HG03432 (cell line): ENCODE results near the gene TMEM33.

Source experiments
- ATAC-seq: cut with Tn5 transposase; IDR thresholded peaks from one replicate; pipeline ENCODE4 v1.9.1; 2021; ENCODE audit warnings: mild to moderate bottlenecking, moderate library complexity; ENCODE audit not compliant: unreplicated experiment

Gene TMEM33

DNA sequence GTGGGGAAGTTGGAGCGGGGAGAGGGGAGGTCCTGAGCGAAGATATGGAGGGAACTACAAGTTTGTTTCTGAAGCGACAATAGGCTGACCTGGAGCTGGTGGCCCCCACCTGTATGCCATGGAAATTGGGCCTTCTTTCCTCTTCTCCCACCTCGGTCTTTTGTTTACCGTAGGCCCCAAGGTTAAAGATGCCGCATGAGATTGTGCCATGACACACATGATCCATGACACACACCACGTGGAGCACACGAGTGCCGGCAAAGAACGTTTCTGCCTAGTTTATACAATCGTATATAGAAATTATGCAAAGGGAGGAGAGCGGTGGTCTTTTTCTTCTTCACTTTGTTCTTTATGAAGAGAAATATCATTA is 408 bp downstream of the TMEM33 start:
- ATAC-seq = peak; percentile 19

DNA sequence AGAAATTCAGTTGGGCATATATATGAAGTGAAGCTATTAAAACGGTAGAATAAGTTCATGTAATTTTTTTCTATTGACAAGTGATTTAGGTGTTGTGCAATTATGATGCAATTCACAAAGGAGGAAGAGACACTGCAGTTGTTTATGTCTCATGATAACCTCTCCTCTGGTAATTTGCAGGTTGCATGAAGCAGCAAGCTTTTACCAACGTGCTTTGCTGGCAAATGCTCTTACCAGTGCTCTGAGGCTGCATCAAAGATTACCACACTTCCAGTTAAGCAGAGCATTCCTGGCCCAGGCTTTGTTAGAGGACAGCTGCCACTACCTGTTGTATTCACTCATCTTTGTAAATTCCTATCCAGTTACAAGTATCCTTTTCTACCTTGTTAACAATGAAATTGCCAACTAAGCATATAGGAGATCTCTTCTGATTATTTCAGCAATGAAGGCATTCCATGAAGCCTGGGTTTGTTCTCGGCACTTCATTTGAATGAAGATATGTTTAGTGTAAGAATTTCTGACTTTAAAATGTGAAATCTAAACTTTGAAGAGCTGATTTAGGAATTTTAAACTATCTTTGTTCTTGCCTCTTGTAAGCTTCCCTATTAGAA is 3.9 kb downstream of the TMEM33 start:
- no peak for ATAC-seq

DNA sequence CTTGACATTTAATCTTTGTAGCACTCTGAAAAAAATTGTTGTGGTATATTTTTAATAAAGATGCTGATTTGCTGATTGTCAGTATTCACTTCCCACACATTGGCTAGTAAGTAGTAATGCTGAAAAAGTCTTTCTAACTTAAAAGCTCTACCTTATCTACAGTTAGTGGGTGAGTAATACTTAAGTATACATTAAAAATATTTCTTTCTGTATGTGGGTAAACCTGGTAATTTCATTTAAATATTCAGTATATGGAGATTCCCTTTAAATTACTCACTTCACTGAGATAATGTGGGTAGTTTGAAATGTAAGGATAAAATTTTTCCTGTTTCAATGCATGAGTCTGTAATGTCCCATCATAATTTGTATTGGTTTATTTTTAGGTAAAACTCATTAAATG is 5.6 kb downstream of the TMEM33 start:
- ATAC-seq = no peak

DNA sequence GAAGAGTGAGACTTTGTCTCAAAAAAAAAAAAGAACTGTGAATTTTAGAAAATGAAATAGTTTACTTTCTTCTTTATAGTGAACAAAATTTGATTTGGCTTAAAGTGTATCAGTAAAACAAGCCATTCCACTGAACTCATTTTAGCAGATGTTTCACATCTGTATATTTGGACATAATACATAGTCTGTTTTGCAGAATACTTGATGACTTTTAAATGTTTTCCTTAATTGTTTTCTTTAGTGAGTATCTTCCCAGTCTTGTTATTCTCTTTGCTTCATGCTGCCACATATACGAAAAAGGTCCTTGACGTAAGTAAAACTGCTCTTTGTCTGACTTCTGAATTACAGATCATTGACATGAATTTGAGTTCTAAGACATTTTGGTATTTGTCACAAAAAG is 8.3 kb downstream of the TMEM33 start:
- no peak for ATAC-seq

DNA sequence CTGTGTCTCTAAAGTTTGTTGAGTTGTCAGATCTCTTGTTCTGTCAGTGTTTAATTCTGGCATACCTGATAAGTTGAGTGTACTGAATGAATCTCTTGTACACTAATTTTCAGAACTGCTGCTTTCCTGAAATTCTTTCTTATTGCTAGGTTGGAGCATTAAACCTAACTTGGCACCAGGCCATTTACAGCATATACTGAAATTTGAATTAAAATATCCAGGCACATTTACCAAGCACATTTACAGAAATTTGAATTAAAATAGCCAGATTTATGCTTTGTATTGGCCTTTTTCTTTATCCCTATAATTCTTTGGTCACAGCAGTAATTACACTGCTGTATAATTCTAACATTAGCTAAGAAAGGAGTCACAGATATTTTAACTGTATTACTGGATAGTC is 8.9 kb downstream of the TMEM33 start:
- no peak for ATAC-seq

DNA sequence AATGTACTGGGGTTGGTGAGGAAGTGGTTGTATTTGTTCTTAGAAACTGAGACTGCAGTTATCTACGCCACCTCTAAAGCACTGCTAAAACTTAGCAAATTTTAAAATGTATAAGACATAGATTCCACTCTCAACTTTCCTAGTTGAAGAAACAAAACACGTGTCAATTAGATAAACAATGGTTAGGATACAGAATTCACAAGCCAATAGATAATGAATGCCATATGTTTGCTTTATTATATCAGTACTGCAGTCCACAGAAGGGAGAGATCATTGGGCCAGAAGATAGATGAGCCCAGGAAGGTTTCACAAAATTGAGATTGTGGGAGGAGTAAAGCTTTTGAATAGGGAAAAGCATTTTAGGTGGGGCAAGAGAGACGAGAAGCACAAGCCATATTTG is 14.3 kb downstream of the TMEM33 start:
- ATAC-seq = no peak

DNA sequence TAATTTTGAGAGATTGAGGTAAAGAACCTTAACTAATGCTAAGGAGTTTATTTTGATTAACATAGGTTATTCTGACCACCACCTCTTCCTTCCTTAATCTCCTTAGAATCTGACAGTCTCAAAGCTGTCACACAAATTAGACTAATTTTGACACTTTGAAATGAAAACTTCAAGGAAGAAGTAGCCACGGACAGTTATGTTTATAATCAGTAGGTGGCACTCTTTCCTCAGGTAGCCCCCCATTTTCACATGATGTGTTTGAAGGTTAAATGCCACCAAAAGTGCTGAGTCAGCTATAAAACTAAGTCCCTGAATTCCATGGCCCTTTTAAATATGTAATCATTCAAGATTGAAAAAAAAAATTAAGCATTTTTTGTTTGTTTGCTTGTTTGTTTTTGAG is 22.4 kb downstream of the TMEM33 start:
- peak; percentile 64 for ATAC-seq

DNA sequence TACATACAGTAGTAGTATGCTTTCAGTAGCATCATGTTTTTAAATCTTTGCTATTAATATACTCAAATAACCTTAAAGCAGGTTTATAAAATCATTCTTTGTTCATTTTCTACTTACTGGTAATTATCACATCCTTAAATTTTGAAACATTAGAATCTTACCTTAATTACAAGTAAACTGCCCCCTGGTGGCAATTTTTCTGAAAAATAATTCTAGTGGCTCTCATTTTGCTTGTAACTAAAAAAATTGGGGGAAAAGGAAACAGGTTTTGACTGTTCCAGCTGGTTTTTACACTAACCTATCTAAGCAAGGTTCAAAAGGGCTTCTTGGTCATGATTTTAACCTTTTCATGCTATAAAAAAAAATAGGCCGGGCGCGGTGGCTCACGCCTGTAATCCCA is 27.9 kb downstream of the TMEM33 start:
- no peak for ATAC-seq

DNA sequence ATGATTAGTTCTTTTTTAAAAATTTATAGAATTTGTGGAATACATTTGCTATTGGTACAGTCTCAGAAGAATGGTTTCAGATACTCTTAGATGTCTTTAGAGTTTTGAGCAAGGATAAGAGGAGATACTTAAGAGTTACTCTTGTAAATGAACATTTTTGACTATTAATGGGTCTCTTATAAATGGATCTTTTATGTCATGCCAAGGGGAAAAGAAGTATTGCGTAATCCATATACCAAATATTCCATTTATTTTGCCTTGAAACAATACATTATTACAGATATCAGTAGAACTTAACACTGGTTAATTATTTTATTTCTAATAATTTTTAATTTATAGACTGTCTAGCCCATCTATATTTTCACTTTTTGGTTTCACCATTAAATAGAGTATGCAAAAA is 29.2 kb downstream of the TMEM33 start:
- no peak for ATAC-seq

DNA sequence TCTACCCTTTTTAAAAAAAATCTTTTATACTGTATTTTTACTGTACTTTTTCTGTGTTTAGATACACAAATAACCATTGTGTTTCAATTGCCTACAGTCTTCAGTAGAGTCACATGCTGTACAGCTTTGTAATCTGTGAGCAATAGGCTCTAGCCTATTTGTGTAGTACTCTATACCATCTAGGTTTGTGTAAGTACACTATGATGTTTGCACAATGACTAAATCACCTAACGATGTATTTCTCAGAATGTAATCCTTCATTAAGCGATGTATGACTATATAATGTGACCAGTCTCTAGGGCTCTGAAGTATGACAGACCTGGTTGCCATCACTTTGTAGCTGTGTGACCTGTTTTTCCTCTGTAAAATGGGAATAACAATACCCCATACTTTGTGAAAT is 32.2 kb downstream of the TMEM33 start:
- ATAC-seq = no peak

DNA sequence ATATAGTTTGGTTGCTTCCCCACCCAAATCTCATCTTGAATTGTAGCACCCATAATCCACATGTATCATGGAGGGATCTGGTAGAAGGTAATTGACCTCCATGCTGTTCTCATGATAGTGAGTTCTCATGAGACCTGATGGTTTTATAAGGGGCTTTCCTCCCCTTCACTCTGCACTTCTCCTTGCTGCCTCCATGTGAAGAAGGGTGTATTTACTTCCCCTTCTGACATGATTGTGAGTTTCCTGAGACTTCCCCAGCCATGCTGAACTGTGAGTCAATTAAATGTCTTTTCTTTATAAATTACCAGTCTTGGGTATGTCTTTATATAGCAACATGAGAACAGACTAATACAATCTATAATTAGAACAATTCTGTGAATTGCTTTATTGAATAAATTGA is 34.4 kb downstream of the TMEM33 start:
- ATAC-seq = no peak

DNA sequence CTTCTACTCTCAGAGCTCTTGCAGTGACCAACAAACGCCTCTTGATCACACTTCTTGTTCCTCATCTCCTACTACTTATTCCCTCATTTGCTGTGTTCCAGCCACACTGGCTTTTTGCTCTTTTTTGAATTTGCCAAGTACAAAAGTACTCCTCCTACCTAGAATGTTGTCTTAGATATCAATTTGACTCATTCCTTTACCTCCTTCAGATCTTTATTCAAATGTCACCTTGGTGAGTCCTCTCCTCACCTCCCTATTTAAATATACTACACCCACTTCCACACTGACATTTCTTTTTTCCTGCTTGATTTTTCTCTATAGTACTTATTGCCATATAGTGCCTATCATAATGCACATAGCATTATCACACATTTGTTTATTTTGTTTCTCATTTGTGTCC is 40.1 kb downstream of the TMEM33 start:
- ATAC-seq = no peak

DNA sequence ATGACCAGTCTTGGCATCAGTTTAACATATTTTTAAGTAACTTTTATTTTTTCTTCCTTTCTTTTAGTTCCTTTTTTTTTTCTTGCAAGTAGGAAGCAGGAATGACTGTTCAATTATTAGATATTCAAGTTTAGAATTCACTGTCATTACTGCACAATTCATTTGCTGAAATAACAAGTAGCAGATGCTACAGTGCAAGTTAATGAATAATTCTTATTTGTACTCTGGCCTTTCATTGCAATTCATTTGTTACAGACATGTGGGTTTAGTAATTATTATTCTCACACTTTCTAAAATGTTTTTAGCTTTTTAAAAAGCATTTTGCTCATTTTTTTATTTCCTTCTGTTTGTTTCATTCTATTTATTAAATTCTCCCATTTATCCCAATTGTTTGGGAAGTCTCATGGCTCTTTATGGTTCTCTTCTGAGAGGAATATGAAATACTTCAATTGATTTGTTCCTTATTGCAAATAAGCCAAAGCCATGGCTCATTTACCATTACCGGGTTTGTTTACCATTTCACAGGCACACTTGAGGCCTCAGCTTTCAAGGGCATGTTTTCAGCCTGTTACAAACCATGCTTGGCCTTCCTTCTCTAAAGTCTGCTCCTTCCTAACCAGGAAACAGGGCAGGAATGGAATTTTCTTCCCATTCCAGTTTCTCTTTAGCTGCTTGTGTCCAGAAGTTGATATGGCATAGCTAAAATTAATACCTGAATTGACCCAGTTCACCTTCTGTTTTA is 41.7 kb downstream of the TMEM33 start:
- ATAC-seq = no peak

DNA sequence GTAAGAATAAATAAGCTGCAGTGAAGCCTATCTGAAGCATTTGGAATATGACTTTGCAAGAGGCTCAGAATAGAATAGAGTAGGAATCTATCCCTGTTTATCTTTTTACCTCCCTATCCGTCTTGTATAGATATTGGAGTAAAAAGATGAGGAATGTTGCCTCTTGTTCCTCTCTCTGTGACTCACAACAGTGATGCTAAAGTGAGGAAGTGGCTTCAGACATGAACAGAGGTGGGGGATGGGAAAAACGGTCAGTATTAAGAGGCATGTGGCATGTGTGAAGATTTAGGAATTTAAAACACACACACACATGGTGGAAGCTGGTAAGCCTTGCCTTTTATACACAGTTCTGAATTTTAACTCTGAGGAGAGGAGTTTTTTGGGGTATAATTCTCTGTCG is 42.5 kb downstream of the TMEM33 start:
- ATAC-seq = no peak

DNA sequence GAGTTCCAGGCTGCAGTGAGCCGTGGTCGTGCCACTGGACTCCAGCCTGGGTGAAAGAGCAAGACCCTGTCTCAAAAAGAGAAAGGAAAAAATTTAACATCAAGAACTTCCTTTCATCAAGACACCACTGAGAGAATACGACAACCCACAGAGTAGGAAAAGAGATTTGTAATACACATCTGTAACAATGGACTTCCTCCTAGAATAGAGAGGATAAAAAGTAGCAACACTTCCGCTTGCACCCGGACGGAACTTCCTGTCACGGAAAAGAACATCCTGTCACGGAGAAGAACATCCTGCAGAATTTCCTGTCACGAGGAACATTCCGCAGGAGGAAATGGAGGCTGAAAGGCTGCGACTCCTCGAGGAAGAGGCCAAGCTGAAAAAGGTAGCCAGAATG is 46.2 kb downstream of the TMEM33 start, which contains the start of gene DCAF4L1:
DCAF4L1 (plus strand) TSS at position 301 of the 400 bp plus-strand sequence; CDS start at position 338, 37 bp downstream.
- no peak for ATAC-seq

DNA sequence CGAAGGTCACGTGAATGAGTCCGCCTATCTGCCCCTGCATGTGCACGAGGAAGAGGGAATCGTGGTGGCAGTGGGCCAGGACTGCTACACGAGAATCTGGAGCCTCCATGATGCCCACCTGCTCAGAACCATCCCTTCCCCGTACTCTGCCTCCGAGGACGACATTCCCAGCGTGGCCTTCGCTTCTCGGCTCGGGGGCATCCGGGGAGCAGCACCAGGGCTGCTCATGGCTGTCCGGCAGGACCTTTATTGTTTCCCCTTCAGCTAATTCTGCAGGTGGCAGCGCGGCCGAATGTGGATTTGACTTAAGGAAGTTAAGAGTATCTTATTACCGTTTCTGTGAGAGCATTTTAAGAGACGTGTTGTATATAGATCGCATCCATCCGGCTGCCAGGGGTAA is 47.5 kb downstream of the TMEM33 start:
- no peak for ATAC-seq

DNA sequence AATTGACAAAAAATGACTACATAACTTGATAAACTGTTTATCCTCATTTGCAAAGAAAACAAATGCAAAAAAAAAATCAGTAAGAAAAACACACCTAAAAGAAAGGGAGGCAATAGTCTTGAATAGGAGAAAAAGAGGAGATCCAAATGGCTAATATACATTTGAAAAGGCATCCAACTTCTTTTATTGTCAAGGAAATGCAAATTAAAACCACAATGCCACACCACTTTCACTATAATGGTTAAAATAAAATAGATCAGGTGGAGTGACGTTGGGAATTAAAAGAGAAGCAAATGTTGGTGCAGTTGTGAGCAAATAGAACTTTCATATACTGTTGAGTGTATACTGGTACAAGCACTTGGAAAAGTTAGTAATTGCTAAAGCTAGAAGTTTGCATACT is 49.9 kb downstream of the TMEM33 start:
- no peak for ATAC-seq

DNA sequence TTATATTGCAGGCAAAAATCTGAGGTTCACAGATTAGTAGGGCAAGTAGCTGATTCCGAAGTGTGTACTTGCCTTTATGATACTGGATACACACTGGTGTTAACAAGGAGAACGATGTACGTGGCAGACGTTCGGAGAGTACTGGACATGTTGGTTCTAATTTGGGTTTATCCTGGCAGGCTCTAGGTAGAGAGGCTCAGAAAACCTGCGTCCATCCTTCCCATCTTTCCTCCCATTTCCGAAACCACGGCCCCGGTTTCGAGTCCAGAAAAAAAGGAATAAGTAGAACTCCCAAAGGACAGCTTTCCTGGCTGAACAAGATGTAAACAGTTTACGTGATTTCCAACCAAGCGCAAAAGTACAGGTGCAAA is 54.8 kb downstream of the TMEM33 start:
- ATAC-seq = peak; percentile 18

DNA sequence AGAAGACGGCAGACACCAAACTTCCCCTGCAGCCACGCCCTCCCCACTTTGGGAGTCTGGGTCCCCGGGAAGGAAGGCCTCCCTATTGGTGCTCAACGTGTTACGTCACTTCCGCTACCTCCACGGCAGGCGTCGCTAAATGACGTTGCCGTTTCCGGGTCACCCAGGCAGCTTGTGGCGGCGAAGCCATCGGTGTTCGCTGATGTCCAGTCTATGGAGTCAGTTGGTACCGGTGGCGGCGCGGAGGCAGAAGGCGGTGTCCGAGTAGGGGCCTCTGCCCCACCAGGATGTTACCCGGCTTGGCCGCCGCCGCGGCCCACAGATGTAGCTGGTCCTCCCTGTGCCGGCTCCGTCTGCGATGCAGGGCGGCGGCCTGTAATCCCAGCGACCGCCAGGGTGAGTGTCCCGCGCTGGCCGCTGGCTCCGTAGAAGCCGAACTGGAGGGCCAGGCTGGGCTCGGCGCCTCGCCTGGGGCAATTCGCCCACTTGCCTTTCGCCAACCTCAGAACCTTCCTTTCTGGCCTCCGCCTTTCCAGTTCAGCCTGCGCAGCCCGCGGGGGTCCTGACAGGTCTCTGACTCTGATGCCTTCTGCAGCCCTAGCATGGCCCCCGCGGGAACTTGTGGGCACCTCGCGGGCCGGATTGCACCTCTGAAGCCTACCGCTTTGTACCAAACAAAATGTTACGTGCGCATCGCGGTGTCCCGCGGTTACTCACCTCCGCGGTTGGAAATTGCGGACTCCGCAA is 55.3 kb downstream of the TMEM33 start, which contains the start of gene SLC30A9:
SLC30A9 (plus strand) TSS at position 166 of the 747 bp plus-strand sequence; CDS start at position 288, 122 bp downstream.
- ATAC-seq = peak; percentile 99

DNA sequence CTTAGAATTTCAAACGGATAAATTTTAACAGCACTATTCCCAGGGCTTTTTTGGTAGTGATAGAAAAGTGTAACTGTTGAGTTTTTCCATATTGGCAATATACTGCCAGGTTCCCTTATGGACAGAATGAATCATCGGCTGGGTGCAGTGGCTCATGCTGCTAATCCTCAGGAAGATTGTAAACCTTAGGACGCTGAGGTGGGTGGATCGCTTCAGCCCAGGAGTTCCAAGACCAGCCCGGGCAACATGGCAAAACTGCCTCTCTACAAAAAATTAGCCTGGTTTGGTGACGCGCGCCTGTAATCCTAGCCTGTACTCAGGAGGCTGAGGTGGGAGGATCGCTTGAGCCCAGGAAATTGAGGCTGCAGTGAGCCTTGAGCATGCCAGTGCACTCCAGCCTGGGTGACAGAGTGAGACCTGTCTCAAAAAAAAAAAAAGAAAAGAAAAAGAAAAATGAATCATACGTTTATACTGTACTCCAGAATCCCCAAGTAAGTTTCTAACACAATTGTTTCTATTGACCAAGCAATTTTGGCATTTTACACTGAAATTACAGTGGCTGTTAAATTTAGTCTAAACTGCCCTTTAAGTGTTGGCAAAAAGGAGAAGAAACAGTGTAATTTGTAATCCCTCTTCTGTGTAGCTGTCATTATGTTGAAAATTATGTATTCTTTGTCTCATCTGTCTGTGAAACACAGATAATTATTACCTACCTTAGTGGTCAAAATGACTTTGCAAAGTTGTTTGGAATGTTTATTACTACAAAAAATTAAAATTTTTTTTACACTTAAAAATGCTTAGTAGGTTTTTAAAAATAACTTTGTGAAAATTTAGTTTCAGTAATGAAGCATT is 56.9 kb downstream of the TMEM33 start:
- ATAC-seq = no peak
